Activated CD8-positive, alpha-beta memory T cell treated with anti-CD3 and anti-CD28 coated beads, Interleukin-2, amount 10 ng/mL, durations not matched to agents 7 days and 5 days (primary cell): ENCODE measurements around the gene MISP3. TPM values are rescaled to one million over a fixed set of nuclear protein-coding genes. Genes with fewer than 3 reads are reported as not detected.
"Not testable (repeated sequence)": the region's sequence is repeated elsewhere in the genome, so short reads cannot be mapped to it uniquely, and the experiment has no call there.

Experiments used
- ATAC-seq: fragments of 150-1000 bp; cut with Tn5 transposase; one replicate; pipeline ENCODE4 v1.10.0; 2021; ENCODE audit warnings: moderate library complexity
- CTCF ChIA-PET: fragments of 350-600 bp; sonication (Branson Sonifier 250); formaldehyde crosslinking; loops from one replicate; lab custom pipeline; 2021; ENCODE audit warnings: antibody characterized with exemption; lab: Charles Lee
- DNase-seq: peaks from one replicate; pipeline ENCODE4 v3.0.0-alpha.2; 2020
- H3K27ac Mint-ChIP-seq: one replicate; pipeline ENCODE4 v1.8.0; 2021; ENCODE audit warnings: mild to moderate bottlenecking, mixed read lengths
- H3K27me3 Mint-ChIP-seq: one replicate; pipeline ENCODE4 v1.8.0; 2021; ENCODE audit warnings: mixed read lengths
- H3K36me3 Mint-ChIP-seq: one replicate; pipeline ENCODE4 v1.8.0; 2021; ENCODE audit warnings: mild to moderate bottlenecking, mixed read lengths
- H3K4me1 Mint-ChIP-seq: one replicate; pipeline ENCODE4 v1.8.0; 2021; ENCODE audit warnings: mixed read lengths
- H3K4me3 Mint-ChIP-seq: one replicate; pipeline ENCODE4 v1.8.0; 2021; ENCODE audit warnings: mild to moderate bottlenecking, moderate library complexity, mixed read lengths
- H3K9me3 Mint-ChIP-seq: one replicate; pipeline ENCODE4 v1.8.0; 2022; ENCODE audit warnings: low read depth, mixed read lengths
- total RNA-seq, 2 experiments: library from RNA; stranded (reverse); gene quantifications; one replicate each; pipeline ENCODE4 v1.2.3, GENCODE V29; 2021

MISP3 gene
- total RNA-seq, 2 experiments from 2014 or later, result 1.4 to 2.4 TPM

GRCh38 chr19:14042659-14043608, 29.7 kb upstream of the MISP3 start:
- not testable (repeated sequence) for H3K27me3 Mint-ChIP-seq, H3K4me3 Mint-ChIP-seq, H3K9me3 Mint-ChIP-seq
- Mint-ChIP-seq H3K36me3 (peaks cover 26% of the 10 kb centered on the region), H3K4me1 (peaks cover 17% of the 10 kb centered on the region), H3K27ac (peak overlapping the region; percentile 82)
- ATAC-seq (peak; percentile 84), DNase-seq (peak; percentile 77)
- CTCF ChIA-PET, result interaction anchor here (0.7 to 10.2 kb wide), 29 partner anchors 8 to 168 kb away, joined by 3 to 86 read pairs (median 3); partner anchors contain the start of genes IL27RA, MISP3 and RFX1

- ATAC-seq, H3K27me3 Mint-ChIP-seq, H3K4me1 Mint-ChIP-seq, H3K4me3 Mint-ChIP-seq, H3K9me3 Mint-ChIP-seq, DNase-seq, H3K27ac Mint-ChIP-seq: not testable (repeated sequence)
- peaks cover 36% of the 10 kb centered on the region for H3K36me3 Mint-ChIP-seq
- CTCF ChIA-PET, result interaction anchor here (0.6 to 10.2 kb wide), 23 partner anchors 8 to 283 kb away, joined by 3 to 86 read pairs (median 4); partner anchors contain the start of genes DCAF15 and MISP3
These were observed 24.7 kb upstream of the MISP3 start for GRCh38 chr19:14047866-14048265.

GRCh38 chr19:14048443-14049153, 24.0 kb upstream of the MISP3 start:
- CTCF ChIA-PET, result interaction anchor here (0.6 to 10.2 kb wide), 28 partner anchors 7 to 283 kb away, joined by 3 to 86 read pairs (median 4); partner anchors contain the start of genes DCAF15, IL27RA and MISP3
- no peak overlapping the region for H3K27ac Mint-ChIP-seq
- DNase-seq (peak; percentile 79), ATAC-seq (peak; percentile 79)
- no peaks in the 10 kb centered on the region for H3K27me3 Mint-ChIP-seq
- no peak overlapping the region for H3K4me3 Mint-ChIP-seq
- H3K9me3 Mint-ChIP-seq, result no peaks in the 10 kb centered on the region
- peaks cover 2% of the 10 kb centered on the region for H3K4me1 Mint-ChIP-seq
- peaks cover 35% of the 10 kb centered on the region for H3K36me3 Mint-ChIP-seq

GRCh38 chr19:14050512-14050911, 22.1 kb upstream of the MISP3 start:
- Mint-ChIP-seq H3K36me3 (peaks cover 35% of the 10 kb centered on the region), H3K9me3 (no peaks in the 10 kb centered on the region), H3K4me1 (peaks cover 2% of the 10 kb centered on the region), H3K27me3 (peaks cover 2% of the 10 kb centered on the region), H3K4me3 (no peak overlapping the region), H3K27ac (no peak overlapping the region)
- ATAC-seq, result no peak
- no peak for DNase-seq
- CTCF ChIA-PET, result interaction anchor here (1.1 to 10.2 kb wide), 4 partner anchors 7 to 173 kb away, joined by 3 to 86 read pairs (median 6); no protein-coding TSS in a partner anchor

- not testable (repeated sequence) for ATAC-seq, H3K4me1 Mint-ChIP-seq, H3K4me3 Mint-ChIP-seq, H3K27ac Mint-ChIP-seq, H3K9me3 Mint-ChIP-seq, H3K27me3 Mint-ChIP-seq, DNase-seq
- CTCF ChIA-PET, result interaction anchor here (1.1 to 10.2 kb wide), 3 partner anchors 8 to 173 kb away, joined by 3 to 86 read pairs (median 3); no protein-coding TSS in a partner anchor
- H3K36me3 Mint-ChIP-seq, result peaks cover 34% of the 10 kb centered on the region
These were observed 21.6 kb upstream of the MISP3 start for GRCh38 chr19:14050961-14051360.

- CTCF ChIA-PET, result interaction anchor here (0.9 to 1.4 kb wide), 3 partner anchors 9 to 180 kb away, joined by 3 to 8 read pairs (median 5); no protein-coding TSS in a partner anchor
- Mint-ChIP-seq H3K27ac (no peak overlapping the region), H3K4me3 (no peak overlapping the region), H3K36me3 (peaks cover 29% of the 10 kb centered on the region), H3K9me3 (no peaks in the 10 kb centered on the region), H3K27me3 (peaks cover 12% of the 10 kb centered on the region), H3K4me1 (no peaks in the 10 kb centered on the region)
- ATAC-seq, result no peak
- no peak for DNase-seq
These were observed 20.6 kb upstream of the MISP3 start for GRCh38 chr19:14051980-14052379.

GRCh38 chr19:14052470-14052869, 20.1 kb upstream of the MISP3 start:
- no peak overlapping the region for H3K27ac Mint-ChIP-seq
- no peaks in the 10 kb centered on the region for H3K4me1 Mint-ChIP-seq
- H3K27me3 Mint-ChIP-seq, result peaks cover 16% of the 10 kb centered on the region
- peaks cover 29% of the 10 kb centered on the region for H3K36me3 Mint-ChIP-seq
- no peak for DNase-seq
- CTCF ChIA-PET, result interaction anchor here (0.8 to 1.3 kb wide), 5 partner anchors 10 to 180 kb away, joined by 3 to 8 read pairs (median 5); partner anchors contain the start of gene IL27RA
- ATAC-seq, result no peak
- no peaks in the 10 kb centered on the region for H3K9me3 Mint-ChIP-seq
- H3K4me3 Mint-ChIP-seq, result no peak overlapping the region

- ATAC-seq (no peak), DNase-seq (no peak)
- H3K9me3 Mint-ChIP-seq, result no peaks in the 10 kb centered on the region
- H3K4me1 Mint-ChIP-seq, result peaks cover 3% of the 10 kb centered on the region
- H3K27ac Mint-ChIP-seq, result no peak overlapping the region
- peaks cover 29% of the 10 kb centered on the region for H3K36me3 Mint-ChIP-seq
- CTCF ChIA-PET, result interaction anchor here (0.8 to 1.3 kb wide), 6 partner anchors 9 to 181 kb away, joined by 3 to 8 read pairs (median 4); partner anchors contain the start of genes IL27RA and PALM3
- no peak overlapping the region for H3K4me3 Mint-ChIP-seq
- peaks cover 21% of the 10 kb centered on the region for H3K27me3 Mint-ChIP-seq
These were observed 19.6 kb upstream of the MISP3 start for GRCh38 chr19:14053032-14053431.

- H3K36me3 Mint-ChIP-seq, result peaks cover 25% of the 10 kb centered on the region
- no peak for ATAC-seq
- H3K27ac Mint-ChIP-seq, result no peak overlapping the region
These were observed 19.1 kb upstream of the MISP3 start for GRCh38 chr19:14053500-14053899.

GRCh38 chr19:14054099-14054498, 18.5 kb upstream of the MISP3 start:
- H3K27ac Mint-ChIP-seq, result no peak overlapping the region
- DNase-seq, result no peak
- peaks cover 21% of the 10 kb centered on the region for H3K36me3 Mint-ChIP-seq
- CTCF ChIA-PET, result interaction anchor here (0.8 to 1.2 kb wide), 5 partner anchors 11 to 183 kb away, joined by 3 read pairs; partner anchors contain the start of gene IL27RA
- H3K4me1 Mint-ChIP-seq, result peaks cover 12% of the 10 kb centered on the region
- no peak for ATAC-seq
- no peaks in the 10 kb centered on the region for H3K9me3 Mint-ChIP-seq
- peaks cover 32% of the 10 kb centered on the region for H3K27me3 Mint-ChIP-seq
- H3K4me3 Mint-ChIP-seq, result no peak overlapping the region

More at GRCh38 chr19:14053500-14053899, 19.1 kb upstream of the MISP3 start:
- DNase-seq, result no peak
- Mint-ChIP-seq H3K27me3 (peaks cover 26% of the 10 kb centered on the region), H3K4me1 (peaks cover 6% of the 10 kb centered on the region), H3K9me3 (no peaks in the 10 kb centered on the region), H3K4me3 (no peak overlapping the region)
- CTCF ChIA-PET, result interaction anchor here (0.9 to 1.3 kb wide), 5 partner anchors 8 to 151 kb away, joined by 3 to 8 read pairs (median 4); partner anchors contain the start of genes IL27RA and PALM3

GRCh38 chr19:14054721-14055120, 17.9 kb upstream of the MISP3 start:
- Mint-ChIP-seq H3K9me3 (no peaks in the 10 kb centered on the region), H3K27ac (no peak overlapping the region), H3K4me3 (no peak overlapping the region), H3K36me3 (peaks cover 19% of the 10 kb centered on the region), H3K4me1 (peaks cover 12% of the 10 kb centered on the region), H3K27me3 (peaks cover 37% of the 10 kb centered on the region)
- DNase-seq (no peak), ATAC-seq (no peak)
- CTCF ChIA-PET, result interaction anchor here (0.8 to 1.2 kb wide), 5 partner anchors 11 to 183 kb away, joined by 3 read pairs; partner anchors contain the start of gene IL27RA

- Mint-ChIP-seq H3K4me1 (peaks cover 12% of the 10 kb centered on the region), H3K36me3 (peaks cover 15% of the 10 kb centered on the region), H3K9me3 (no peaks in the 10 kb centered on the region), H3K27me3 (peaks cover 42% of the 10 kb centered on the region), H3K4me3 (no peak overlapping the region), H3K27ac (no peak overlapping the region)
- no peak for DNase-seq
- no peak for ATAC-seq
- CTCF ChIA-PET, result interaction anchor here (1.1 to 7.5 kb wide), 4 partner anchors 7 to 175 kb away, joined by 3 to 118 read pairs (median 25); partner anchors contain the start of gene MISP3
These were observed 17.2 kb upstream of the MISP3 start for GRCh38 chr19:14055396-14055795.
